CD4-positive, alpha-beta T cell (primary cell): Measurements from ENCODE around the gene CCK. TPM values are rescaled to one million over a fixed set of nuclear protein-coding genes. Genes with fewer than 3 reads are reported as not detected.
A peak's percentile ranks its signal among the peaks of the same experiment; 100 is the strongest.

ENCODE experiments used
- ATAC-seq: fragments of 200-7000 bp; cut with Tn5 transposase; one replicate; pipeline ENCODE4 v1.10.0; 2022; ENCODE audit warnings: mild to moderate bottlenecking; ENCODE audit not compliant: poor library complexity
- CTCF ChIA-PET: fragments of 350-600 bp; sonication (Branson Sonifier 250); formaldehyde crosslinking; loops from one replicate; lab custom pipeline; 2021; ENCODE audit warnings: antibody characterized with exemption, inconsistent platforms; lab: Charles Lee
- POLR2A ChIA-PET: fragments of 350-600 bp; sonication (Branson Sonifier 250); formaldehyde crosslinking; loops from one replicate; lab custom pipeline; 2021; ENCODE audit warnings: antibody characterized with exemption, inconsistent platforms; lab: Charles Lee
- DNase-seq, 14 experiments: peaks; one replicate each; pipeline ENCODE4 v3.0.0-alpha.2; 2013 to 2020; ENCODE audit warnings: mixed read lengths in 2 of 14
- H3K27ac ChIP-seq, 2 donors: one replicate each; pipeline versions ENCODE4 v1.5.1 to v1.7.0; 2013; ENCODE audit warnings: low read length in 2 of 2, low read depth in 1 of 2, mild to moderate bottlenecking in 1 of 2
- H3K27me3 ChIP-seq, 2 experiments: 1 replicate in 1 of 2; 2 replicates in 1 of 2; pipeline versions ENCODE4 v1.6.1 to v1.7.0; 2013; ENCODE audit warnings: low read length in 2 of 2, control low read depth in 1 of 2, mild to moderate bottlenecking in 1 of 2, moderate library complexity in 1 of 2; ENCODE audit not compliant: insufficient read depth in 2 of 2, control insufficient read depth in 1 of 2
- H3K36me3 ChIP-seq: one replicate; pipeline ENCODE4 v1.6.1; 2013; ENCODE audit warnings: low read length, control low read depth; ENCODE audit not compliant: insufficient read depth
- H3K4me1 ChIP-seq: one replicate; pipeline ENCODE4 v1.6.1; 2013; ENCODE audit warnings: low read length, control low read depth; ENCODE audit not compliant: insufficient read depth
- H3K4me3 ChIP-seq: one replicate; pipeline ENCODE4 v1.5.1; 2013; ENCODE audit warnings: mild to moderate bottlenecking, low read length, moderate library complexity
- H3K9me3 ChIP-seq, 2 experiments: 1 replicate in 1 of 2; 2 replicates in 1 of 2; pipeline versions ENCODE4 v1.6.1 to v1.7.0; 2013; ENCODE audit warnings: low read length in 2 of 2, mild to moderate bottlenecking in 2 of 2, control low read depth in 1 of 2, moderate library complexity in 1 of 2; ENCODE audit not compliant: control insufficient read depth in 1 of 2, insufficient read depth in 1 of 2
- H3K27ac Mint-ChIP-seq: one replicate; pipeline ENCODE4 v1.8.0; 2020; ENCODE audit warnings: mixed read lengths
- H3K27me3 Mint-ChIP-seq: one replicate; pipeline ENCODE4 v1.8.0; 2021; ENCODE audit warnings: mixed read lengths
- H3K36me3 Mint-ChIP-seq: one replicate; pipeline ENCODE4 v1.8.0; 2021; ENCODE audit warnings: low read depth, mixed read lengths
- H3K4me1 Mint-ChIP-seq: one replicate; pipeline ENCODE4 v1.8.0; 2021; ENCODE audit warnings: low read depth, mixed read lengths
- H3K4me3 Mint-ChIP-seq: one replicate; pipeline ENCODE4 v1.8.0; 2020; ENCODE audit warnings: mild to moderate bottlenecking, mixed read lengths
- H3K9me3 Mint-ChIP-seq: one replicate; pipeline ENCODE4 v1.8.0; 2020; ENCODE audit warnings: mixed read lengths
- intact Hi-C, 2 experiments: fragments of 100-400 bp; cut with DNase I in 1 of 2; cut with micrococcal nuclease in 1 of 2; formaldehyde crosslinking; loops; one replicate each; pipeline versions ENCODE4 v1.15.1 to v1.9.0; 2023 to 2025; cut with DNase I, micrococcal nuclease
- total RNA-seq, 174 experiments: library from RNA in 2 of 174; stranded (reverse) in 2 of 174; gene quantifications; one replicate each; pipeline ENCODE4 v1.2.3 and lab custom pipeline; 2021 to 2026
- TF ChIP-seq, protein P1 (sequence below): fragments of 200-600 bp; IDR thresholded peaks from one replicate; pipeline ENCODE4 v1.8.0; 2022; ENCODE audit warnings: antibody characterized with exemption, mild to moderate bottlenecking

The CCK gene
- total RNA-seq, 2 experiments from 2014 or later, result not detected

DNA sequence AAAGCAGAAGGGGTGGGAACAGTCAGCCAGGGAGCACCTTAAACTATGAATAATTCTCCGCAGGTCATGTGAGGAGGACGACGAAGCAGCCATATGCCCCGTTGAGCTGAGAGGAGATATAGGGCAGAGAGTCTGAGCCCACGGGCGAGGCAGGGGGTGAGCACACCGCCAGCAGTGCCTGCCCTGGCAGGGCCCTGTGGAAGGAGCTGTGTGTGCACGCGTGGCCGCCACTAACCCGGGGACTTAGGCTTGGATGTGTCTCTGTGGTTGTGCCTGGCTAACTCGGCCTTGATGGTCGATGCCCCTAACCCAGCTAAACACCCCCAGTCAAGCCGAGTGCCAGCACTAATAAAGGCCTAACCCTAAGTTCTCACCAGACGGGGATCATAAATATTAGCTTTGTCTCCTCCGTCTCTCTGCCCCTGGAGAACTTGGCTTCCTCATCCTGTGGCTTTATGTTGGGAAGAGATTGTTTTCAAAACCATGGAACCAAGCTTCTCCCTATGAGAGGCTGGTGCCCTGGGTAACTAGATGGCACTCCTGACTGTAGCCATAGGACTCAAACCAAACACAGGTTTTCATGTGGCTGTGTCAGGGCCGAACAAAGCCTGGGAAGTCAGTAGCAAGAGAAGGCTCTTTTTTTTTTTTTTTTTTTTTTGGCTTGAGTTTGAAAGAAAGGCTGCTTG is 45.4 kb downstream of the CCK start:
- ATAC-seq (no peak), DNase-seq (no peak)
- Mint-ChIP-seq H3K9me3 (no peaks in the 10 kb centered on the region), H3K36me3 (peaks cover 37% of the 10 kb centered on the region), H3K4me1 (peaks cover 31% of the 10 kb centered on the region), H3K27me3 (no peaks in the 10 kb centered on the region), H3K27ac (no peak overlapping the region), H3K4me3 (no peak overlapping the region)
- ChIA-PET POLR2A (no interaction called here), CTCF (no interaction called here)
- Histone ChIP-seq H3K9me3 (no peaks in the 10 kb centered on the region), H3K4me3 (no peak overlapping the region), H3K4me1 (peaks cover 19% of the 10 kb centered on the region), H3K27ac (no peak overlapping the region), H3K36me3 (peaks cover 35% of the 10 kb centered on the region), H3K27me3 (no peaks in the 10 kb centered on the region)
- intact Hi-C loops, result no loop called here
- TF ChIP-seq, protein P1, sequence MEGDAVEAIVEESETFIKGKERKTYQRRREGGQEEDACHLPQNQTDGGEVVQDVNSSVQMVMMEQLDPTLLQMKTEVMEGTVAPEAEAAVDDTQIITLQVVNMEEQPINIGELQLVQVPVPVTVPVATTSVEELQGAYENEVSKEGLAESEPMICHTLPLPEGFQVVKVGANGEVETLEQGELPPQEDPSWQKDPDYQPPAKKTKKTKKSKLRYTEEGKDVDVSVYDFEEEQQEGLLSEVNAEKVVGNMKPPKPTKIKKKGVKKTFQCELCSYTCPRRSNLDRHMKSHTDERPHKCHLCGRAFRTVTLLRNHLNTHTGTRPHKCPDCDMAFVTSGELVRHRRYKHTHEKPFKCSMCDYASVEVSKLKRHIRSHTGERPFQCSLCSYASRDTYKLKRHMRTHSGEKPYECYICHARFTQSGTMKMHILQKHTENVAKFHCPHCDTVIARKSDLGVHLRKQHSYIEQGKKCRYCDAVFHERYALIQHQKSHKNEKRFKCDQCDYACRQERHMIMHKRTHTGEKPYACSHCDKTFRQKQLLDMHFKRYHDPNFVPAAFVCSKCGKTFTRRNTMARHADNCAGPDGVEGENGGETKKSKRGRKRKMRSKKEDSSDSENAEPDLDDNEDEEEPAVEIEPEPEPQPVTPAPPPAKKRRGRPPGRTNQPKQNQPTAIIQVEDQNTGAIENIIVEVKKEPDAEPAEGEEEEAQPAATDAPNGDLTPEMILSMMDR, result no peak

DNA sequence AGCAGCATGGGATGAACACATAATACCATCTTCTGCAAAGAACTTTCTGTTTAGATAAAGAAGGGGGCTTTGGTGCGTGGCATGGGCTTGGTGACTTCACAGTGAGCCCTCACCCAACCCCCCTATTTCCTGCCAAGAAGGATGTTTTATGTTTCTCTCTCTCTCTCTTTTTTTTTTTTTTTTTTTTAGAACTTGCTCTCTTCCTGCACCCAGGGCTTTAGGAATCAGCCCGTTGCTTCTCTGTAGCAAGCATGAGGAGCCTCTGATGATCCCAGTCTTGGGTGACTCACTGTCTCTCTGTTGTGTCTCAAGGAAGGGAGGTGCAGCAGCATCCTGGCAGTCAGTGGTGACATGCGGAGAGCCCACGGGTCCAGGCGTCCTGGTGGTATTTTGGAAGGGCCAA is 49.1 kb downstream of the CCK start:
- CTCF ChIA-PET, result no interaction called here
- POLR2A ChIA-PET, result interaction anchor here (1.0 to 1.9 kb wide), 4 partner anchors 25 to 286 kb away, joined by 3 to 6 read pairs (median 3); partner anchors contain the start of gene VIPR1
- Histone ChIP-seq H3K4me3 (no peak overlapping the region), H3K9me3 (no peaks in the 10 kb centered on the region), H3K27ac (no peak overlapping the region), H3K36me3 (peaks cover 10% of the 10 kb centered on the region), H3K4me1 (peaks cover 46% of the 10 kb centered on the region), H3K27me3 (no peaks in the 10 kb centered on the region)
- intact Hi-C loops, result no loop called here
- TF ChIP-seq, protein P1, result no peak
- Mint-ChIP-seq H3K27me3 (no peaks in the 10 kb centered on the region), H3K9me3 (no peaks in the 10 kb centered on the region), H3K36me3 (peaks cover 13% of the 10 kb centered on the region), H3K4me3 (peak overlapping the region; percentile 59), H3K4me1 (peaks cover 62% of the 10 kb centered on the region), H3K27ac (peak overlapping the region; percentile 65)
- DNase-seq (peak in 8 of 14 experiments; percentile 9 to 70 (median 36)), ATAC-seq (peak; percentile 71)

DNA sequence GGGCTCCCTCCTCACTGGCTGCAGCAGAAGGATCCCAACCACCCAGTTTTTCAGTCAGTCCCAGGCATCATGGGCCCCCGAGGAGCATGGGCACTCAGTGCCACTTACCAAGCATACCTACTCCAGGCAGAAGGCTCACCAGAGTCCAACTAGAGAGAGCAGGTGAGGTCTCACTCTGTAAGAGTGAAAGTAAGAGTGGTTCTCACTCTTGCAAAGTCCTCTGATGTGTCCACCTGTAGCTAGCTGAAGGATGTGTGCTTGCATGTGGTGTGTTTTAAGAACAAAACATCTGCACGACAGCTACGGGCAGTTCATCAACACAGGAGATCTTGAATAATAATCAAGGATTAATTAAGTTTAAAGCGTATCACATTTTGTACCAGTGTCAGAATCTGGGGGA is 49.7 kb downstream of the CCK start:
- peaks cover 62% of the 10 kb centered on the region for H3K4me1 Mint-ChIP-seq
- intact Hi-C loops, result no loop called here
- H3K9me3 ChIP-seq, result no peaks in the 10 kb centered on the region
- H3K36me3 Mint-ChIP-seq, result peaks cover 14% of the 10 kb centered on the region
- no peaks in the 10 kb centered on the region for H3K27me3 ChIP-seq
- no peak overlapping the region for H3K4me3 ChIP-seq
- peak overlapping the region in 1 of 2 donors; percentile 44 for H3K27ac ChIP-seq
- POLR2A ChIA-PET, result interaction anchor here (1.0 to 1.9 kb wide), 4 partner anchors 25 to 286 kb away, joined by 3 to 6 read pairs (median 3); partner anchors contain the start of gene VIPR1
- CTCF ChIA-PET, result no interaction called here
- DNase-seq (peak in 2 of 14 experiments; percentile 21 to 28), ATAC-seq (peak; percentile 35)
- H3K36me3 ChIP-seq, result peaks cover 6% of the 10 kb centered on the region
- TF ChIP-seq, protein P1, result no peak
- H3K9me3 Mint-ChIP-seq, result no peaks in the 10 kb centered on the region
- no peaks in the 10 kb centered on the region for H3K27me3 Mint-ChIP-seq
- peaks cover 46% of the 10 kb centered on the region for H3K4me1 ChIP-seq
- H3K27ac Mint-ChIP-seq, result peak overlapping the region; percentile 65
- H3K4me3 Mint-ChIP-seq, result peak overlapping the region; percentile 65
